ENCODE results near the gene IGSF22. TPM values are rescaled to one million over a fixed set of nuclear protein-coding genes. Genes with fewer than 3 reads are reported as not detected.

Gene IGSF22
- polyA plus RNA-seq, 1 donor from 2014 or later: 0.68 TPM

DNA sequence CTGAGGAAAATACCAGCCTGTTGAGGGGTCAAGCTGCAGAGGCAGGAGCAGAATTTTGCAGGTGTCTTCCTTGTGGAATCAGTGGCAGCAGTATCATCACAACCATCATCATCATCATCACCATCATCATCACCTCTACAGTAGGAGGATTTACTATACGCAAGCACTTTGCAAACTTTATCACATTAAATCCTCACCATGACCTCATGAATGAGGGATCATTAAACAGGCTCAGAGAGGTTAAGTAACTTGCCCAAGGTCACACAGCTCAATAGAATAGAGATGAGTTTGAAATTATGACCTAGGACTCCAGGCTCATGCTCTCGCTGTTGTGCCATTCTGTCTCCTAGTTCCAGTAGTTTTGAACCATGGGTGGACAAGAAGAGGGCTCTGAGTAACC is 40.0 kb upstream of the IGSF22 start:
- H3K4me2 ChIP-seq (ENCODE audit: low read length): no peak overlapping the region
- H3K9ac ChIP-seq (ENCODE audit: low read length): no peak overlapping the region
- no peak overlapping the region for H2AFZ ChIP-seq (ENCODE audit: low read depth, low read length)
- peaks cover 10% of the 10 kb centered on the region for H3K36me3 ChIP-seq (ENCODE audit: insufficient read depth, low read length)
- no peak for TF ChIP-seq EP300 (conservative IDR thresholded peaks at IDR 0.05; ENCODE audit: poor library complexity, severe bottlenecking)
- TF ChIP-seq, protein P1, sequence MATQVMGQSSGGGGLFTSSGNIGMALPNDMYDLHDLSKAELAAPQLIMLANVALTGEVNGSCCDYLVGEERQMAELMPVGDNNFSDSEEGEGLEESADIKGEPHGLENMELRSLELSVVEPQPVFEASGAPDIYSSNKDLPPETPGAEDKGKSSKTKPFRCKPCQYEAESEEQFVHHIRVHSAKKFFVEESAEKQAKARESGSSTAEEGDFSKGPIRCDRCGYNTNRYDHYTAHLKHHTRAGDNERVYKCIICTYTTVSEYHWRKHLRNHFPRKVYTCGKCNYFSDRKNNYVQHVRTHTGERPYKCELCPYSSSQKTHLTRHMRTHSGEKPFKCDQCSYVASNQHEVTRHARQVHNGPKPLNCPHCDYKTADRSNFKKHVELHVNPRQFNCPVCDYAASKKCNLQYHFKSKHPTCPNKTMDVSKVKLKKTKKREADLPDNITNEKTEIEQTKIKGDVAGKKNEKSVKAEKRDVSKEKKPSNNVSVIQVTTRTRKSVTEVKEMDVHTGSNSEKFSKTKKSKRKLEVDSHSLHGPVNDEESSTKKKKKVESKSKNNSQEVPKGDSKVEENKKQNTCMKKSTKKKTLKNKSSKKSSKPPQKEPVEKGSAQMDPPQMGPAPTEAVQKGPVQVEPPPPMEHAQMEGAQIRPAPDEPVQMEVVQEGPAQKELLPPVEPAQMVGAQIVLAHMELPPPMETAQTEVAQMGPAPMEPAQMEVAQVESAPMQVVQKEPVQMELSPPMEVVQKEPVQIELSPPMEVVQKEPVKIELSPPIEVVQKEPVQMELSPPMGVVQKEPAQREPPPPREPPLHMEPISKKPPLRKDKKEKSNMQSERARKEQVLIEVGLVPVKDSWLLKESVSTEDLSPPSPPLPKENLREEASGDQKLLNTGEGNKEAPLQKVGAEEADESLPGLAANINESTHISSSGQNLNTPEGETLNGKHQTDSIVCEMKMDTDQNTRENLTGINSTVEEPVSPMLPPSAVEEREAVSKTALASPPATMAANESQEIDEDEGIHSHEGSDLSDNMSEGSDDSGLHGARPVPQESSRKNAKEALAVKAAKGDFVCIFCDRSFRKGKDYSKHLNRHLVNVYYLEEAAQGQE (IDR thresholded peaks at IDR 0.05; ENCODE audit: borderline replicate concordance): no peak
- no peak for TF ChIP-seq POLR2AphosphoS5 (IDR thresholded peaks at IDR 0.05)
- TF ChIP-seq RAD21 (conservative IDR thresholded peaks at IDR 0.05): no peak
- TF ChIP-seq EZH2 (IDR thresholded peaks at IDR 0.05; ENCODE audit: borderline replicate concordance, insufficient read depth, low read length, poor library complexity, severe bottlenecking): no peak
- TF ChIP-seq, protein P2, sequence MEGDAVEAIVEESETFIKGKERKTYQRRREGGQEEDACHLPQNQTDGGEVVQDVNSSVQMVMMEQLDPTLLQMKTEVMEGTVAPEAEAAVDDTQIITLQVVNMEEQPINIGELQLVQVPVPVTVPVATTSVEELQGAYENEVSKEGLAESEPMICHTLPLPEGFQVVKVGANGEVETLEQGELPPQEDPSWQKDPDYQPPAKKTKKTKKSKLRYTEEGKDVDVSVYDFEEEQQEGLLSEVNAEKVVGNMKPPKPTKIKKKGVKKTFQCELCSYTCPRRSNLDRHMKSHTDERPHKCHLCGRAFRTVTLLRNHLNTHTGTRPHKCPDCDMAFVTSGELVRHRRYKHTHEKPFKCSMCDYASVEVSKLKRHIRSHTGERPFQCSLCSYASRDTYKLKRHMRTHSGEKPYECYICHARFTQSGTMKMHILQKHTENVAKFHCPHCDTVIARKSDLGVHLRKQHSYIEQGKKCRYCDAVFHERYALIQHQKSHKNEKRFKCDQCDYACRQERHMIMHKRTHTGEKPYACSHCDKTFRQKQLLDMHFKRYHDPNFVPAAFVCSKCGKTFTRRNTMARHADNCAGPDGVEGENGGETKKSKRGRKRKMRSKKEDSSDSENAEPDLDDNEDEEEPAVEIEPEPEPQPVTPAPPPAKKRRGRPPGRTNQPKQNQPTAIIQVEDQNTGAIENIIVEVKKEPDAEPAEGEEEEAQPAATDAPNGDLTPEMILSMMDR (IDR thresholded peaks at IDR 0.05; ENCODE audit: poor library complexity, severe bottlenecking): no peak
- no peak for TF ChIP-seq MXI1 (conservative IDR thresholded peaks at IDR 0.05; ENCODE audit: poor library complexity, severe bottlenecking)
- TF ChIP-seq SMC3 (conservative IDR thresholded peaks at IDR 0.05; ENCODE audit: poor library complexity): no peak
- TF ChIP-seq TAF1 (IDR thresholded peaks at IDR 0.05; ENCODE audit: low read depth): no peak
- no peak overlapping the region for H3K4me3 ChIP-seq (ENCODE audit: low read length)
- no peaks in the 10 kb centered on the region for H3K79me2 ChIP-seq (replicated peaks; ENCODE audit: insufficient read depth, low read length)
- no peaks in the 10 kb centered on the region for H3K9me2 ChIP-seq (ENCODE audit: insufficient read depth, low read length)
- no peaks in the 10 kb centered on the region for H3F3A ChIP-seq (ENCODE audit: insufficient read depth, low read length, poor library complexity, severe bottlenecking)
- no peaks in the 10 kb centered on the region for H3K9me3 ChIP-seq (ENCODE audit: low read length)
- H3K27me3 ChIP-seq (ENCODE audit: insufficient read depth, low read depth, low read length): no peaks in the 10 kb centered on the region
- no peak overlapping the region for H3K27ac ChIP-seq (ENCODE audit: low read length)
- H4K20me1 ChIP-seq (ENCODE audit: insufficient read depth): no peaks in the 10 kb centered on the region

DNA sequence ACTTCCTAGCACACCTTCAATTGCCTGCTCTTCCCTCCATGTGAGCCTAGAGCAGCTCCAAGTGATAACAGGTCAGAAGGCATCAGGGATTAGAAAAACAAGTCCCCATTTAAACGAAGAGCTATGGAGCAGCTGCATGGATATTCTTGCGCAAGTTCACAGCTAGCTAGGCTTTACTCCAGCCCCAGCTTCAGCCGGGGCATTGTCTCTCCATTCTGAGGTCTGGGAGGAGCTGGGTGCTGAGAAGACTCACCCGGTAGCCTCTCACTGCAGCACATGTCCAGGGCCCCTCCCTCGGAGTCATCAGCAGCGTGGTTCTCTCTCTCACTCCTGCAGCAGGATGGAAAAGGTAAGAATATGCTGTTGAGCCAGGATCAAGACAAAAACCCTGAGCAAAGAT is 39.6 kb upstream of the IGSF22 start:
- no peaks in the 10 kb centered on the region for H4K20me1 ChIP-seq (ENCODE audit: insufficient read depth)
- H3K27me3 ChIP-seq (ENCODE audit: insufficient read depth, low read depth, low read length): no peaks in the 10 kb centered on the region
- no peaks in the 10 kb centered on the region for H3F3A ChIP-seq (ENCODE audit: insufficient read depth, low read length, poor library complexity, severe bottlenecking)
- H3K9me2 ChIP-seq (ENCODE audit: insufficient read depth, low read length): no peaks in the 10 kb centered on the region
- H3K9ac ChIP-seq (ENCODE audit: low read length): no peak overlapping the region
- no peak for TF ChIP-seq RAD21 (conservative IDR thresholded peaks at IDR 0.05)
- TF ChIP-seq EZH2 (IDR thresholded peaks at IDR 0.05; ENCODE audit: borderline replicate concordance, insufficient read depth, low read length, poor library complexity, severe bottlenecking): no peak
- no peak for TF ChIP-seq TAF1 (IDR thresholded peaks at IDR 0.05; ENCODE audit: low read depth)
- no peak for TF ChIP-seq MXI1 (conservative IDR thresholded peaks at IDR 0.05; ENCODE audit: poor library complexity, severe bottlenecking)
- TF ChIP-seq POLR2AphosphoS5 (IDR thresholded peaks at IDR 0.05): no peak
- TF ChIP-seq, protein P2 (IDR thresholded peaks at IDR 0.05; ENCODE audit: poor library complexity, severe bottlenecking): no peak
- no peak for TF ChIP-seq EP300 (conservative IDR thresholded peaks at IDR 0.05; ENCODE audit: poor library complexity, severe bottlenecking)
- TF ChIP-seq, protein P1 (IDR thresholded peaks at IDR 0.05; ENCODE audit: borderline replicate concordance): no peak
- no peak for TF ChIP-seq SMC3 (conservative IDR thresholded peaks at IDR 0.05; ENCODE audit: poor library complexity)
- H3K9me3 ChIP-seq (ENCODE audit: low read length): no peaks in the 10 kb centered on the region
- no peak overlapping the region for H3K4me3 ChIP-seq (ENCODE audit: low read length)
- peaks cover 15% of the 10 kb centered on the region for H3K36me3 ChIP-seq (ENCODE audit: insufficient read depth, low read length)
- H3K27ac ChIP-seq (ENCODE audit: low read length): no peak overlapping the region
- no peak overlapping the region for H2AFZ ChIP-seq (ENCODE audit: low read depth, low read length)
- H3K79me2 ChIP-seq (replicated peaks; ENCODE audit: insufficient read depth, low read length): no peaks in the 10 kb centered on the region
- no peak overlapping the region for H3K4me2 ChIP-seq (ENCODE audit: low read length)
